IPS-18c (cell line): ENCODE data around the gene IFNGR2.
"Not testable (repeated sequence)": the region's sequence is repeated elsewhere in the genome, so short reads cannot be mapped to it uniquely, and the experiment has no call there.

Experiments
- H3K4me3 ChIP-seq: 2 replicates; pipeline ENCODE4 v1.7.0; 2013; ENCODE audit warnings: low read depth, mild to moderate bottlenecking, low read length, moderate library complexity; ENCODE audit not compliant: insufficient read depth
- H3K9me3 ChIP-seq: one replicate; pipeline ENCODE4 v1.6.1; 2013; ENCODE audit warnings: mild to moderate bottlenecking, low read length, moderate library complexity; ENCODE audit not compliant: control insufficient read depth, insufficient read depth

Gene IFNGR2

GRCh38 chr21:33418691-33419090 is 15.5 kb downstream of the IFNGR2 start:
- Histone ChIP-seq H3K9me3 (no peaks in the 10 kb centered on the region), H3K4me3 (no peak overlapping the region)

DNA sequence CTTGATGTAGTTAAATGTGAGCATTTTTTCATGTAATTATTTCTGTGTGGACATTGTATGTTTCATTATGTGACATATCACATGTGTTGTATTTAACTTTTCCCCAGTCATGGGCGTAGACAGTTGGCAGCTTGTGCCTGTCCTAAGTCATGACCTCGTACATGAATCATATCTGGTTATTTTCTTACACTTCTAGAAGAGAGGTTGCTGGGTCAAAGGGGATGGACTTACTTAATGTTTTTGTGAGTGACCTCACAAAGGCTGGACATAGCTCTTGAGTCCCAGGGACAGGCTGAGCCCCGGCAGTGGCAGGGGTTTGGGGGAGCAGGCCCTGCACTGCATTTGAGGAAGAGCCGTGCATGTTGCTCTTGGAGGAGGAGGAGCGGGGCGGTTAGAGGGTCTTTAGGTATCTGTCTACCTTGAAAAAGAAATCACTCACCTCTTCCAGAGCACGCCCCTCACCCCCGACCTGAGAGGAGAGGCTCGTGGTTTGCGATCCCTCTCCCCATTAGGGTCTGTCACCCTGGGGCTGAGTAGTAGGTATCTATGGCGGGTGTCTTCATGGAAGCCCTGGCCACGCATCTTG is 16.4 kb downstream of the IFNGR2 start:
- H3K4me3 ChIP-seq: no peak overlapping the region
- H3K9me3 ChIP-seq: no peaks in the 10 kb centered on the region

DNA sequence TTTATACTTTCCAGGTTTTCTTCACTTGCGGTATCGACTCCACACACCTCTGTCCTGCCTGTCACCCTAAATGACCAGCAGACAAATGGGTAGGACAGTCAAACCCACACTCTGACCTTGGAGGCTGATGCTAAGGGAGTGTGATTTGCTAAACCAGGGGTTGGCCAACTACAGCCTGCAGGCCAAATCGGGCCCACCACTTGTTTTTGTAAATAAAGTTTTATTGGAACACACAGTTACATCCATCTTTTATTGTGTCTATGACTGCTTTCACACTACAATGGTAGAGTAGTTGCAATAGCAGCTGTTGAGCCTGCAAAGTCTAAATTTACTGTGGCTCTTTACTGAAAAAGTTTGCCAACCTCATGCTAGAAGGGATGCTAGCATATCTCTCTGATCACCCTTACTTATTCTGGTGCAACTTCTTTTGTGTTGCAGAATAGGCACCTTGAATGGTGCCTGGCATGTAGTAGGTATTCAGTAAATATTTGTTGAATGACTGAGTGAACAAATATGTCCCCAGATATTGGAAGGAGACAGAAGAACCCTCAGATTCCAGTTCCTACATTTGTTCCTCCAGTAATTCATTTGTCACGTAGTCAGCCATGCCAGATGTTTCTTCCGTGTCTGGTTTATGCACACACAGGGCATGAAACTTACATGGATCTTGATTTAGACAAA is 18.6 kb downstream of the IFNGR2 start:
- H3K9me3 ChIP-seq: no peaks in the 10 kb centered on the region
- no peak overlapping the region for H3K4me3 ChIP-seq

- H3K9me3 ChIP-seq: no peaks in the 10 kb centered on the region
- H3K4me3 ChIP-seq: no peak overlapping the region
Observed at GRCh38 chr21:33424214-33424613, 21.0 kb downstream of the IFNGR2 start.

DNA sequence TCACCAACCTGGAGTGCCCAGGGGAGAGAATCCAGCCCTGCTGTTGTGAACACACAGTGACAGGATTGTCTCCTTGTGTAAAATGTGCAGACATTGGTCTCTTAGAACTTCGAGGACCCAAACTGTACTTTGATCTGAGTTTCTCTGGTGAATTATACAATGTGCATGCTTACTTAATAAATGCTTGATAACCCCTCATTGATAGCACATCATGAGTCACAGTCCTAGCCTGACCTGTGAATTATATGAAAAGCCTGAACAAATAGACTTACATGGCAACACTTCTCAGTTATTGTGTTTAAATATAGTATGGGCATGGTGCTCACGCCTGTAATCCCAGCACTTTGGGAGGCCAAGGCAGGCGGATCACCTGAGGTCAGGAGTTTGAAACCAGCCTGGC is 22.6 kb downstream of the IFNGR2 start:
- H3K9me3 ChIP-seq: no peaks in the 10 kb centered on the region
- H3K4me3 ChIP-seq: no peak overlapping the region

- H3K4me3 ChIP-seq: no peak overlapping the region
- no peaks in the 10 kb centered on the region for H3K9me3 ChIP-seq
Observed at GRCh38 chr21:33427051-33427450, 23.8 kb downstream of the IFNGR2 start.

GRCh38 chr21:33428669-33429068 is 25.5 kb downstream of the IFNGR2 start:
- H3K4me3 ChIP-seq: no peak overlapping the region
- H3K9me3 ChIP-seq: no peaks in the 10 kb centered on the region

GRCh38 chr21:33430858-33431257 is 27.6 kb downstream of the IFNGR2 start:
- no peak overlapping the region for H3K4me3 ChIP-seq
- H3K9me3 ChIP-seq: no peaks in the 10 kb centered on the region

- Histone ChIP-seq H3K9me3 (no peaks in the 10 kb centered on the region), H3K4me3 (no peak overlapping the region)
Observed at GRCh38 chr21:33432496-33432895, 29.3 kb downstream of the IFNGR2 start.

- Histone ChIP-seq H3K9me3 (no peaks in the 10 kb centered on the region), H3K4me3 (no peak overlapping the region)
Observed at GRCh38 chr21:33433001-33433400, 29.8 kb downstream of the IFNGR2 start.

- no peak overlapping the region for H3K4me3 ChIP-seq
Observed at GRCh38 chr21:33433425-33434114, 30.4 kb downstream of the IFNGR2 start.

GRCh38 chr21:33434770-33435360 is 31.7 kb downstream of the IFNGR2 start:
- H3K9me3 ChIP-seq: no peaks in the 10 kb centered on the region
- no peak overlapping the region for H3K4me3 ChIP-seq

More at GRCh38 chr21:33433425-33434114, 30.4 kb downstream of the IFNGR2 start:
- H3K9me3 ChIP-seq: no peaks in the 10 kb centered on the region

- no peak overlapping the region for H3K4me3 ChIP-seq
- H3K9me3 ChIP-seq: no peaks in the 10 kb centered on the region
Observed at GRCh38 chr21:33437140-33437539, 33.9 kb downstream of the IFNGR2 start.

- Histone ChIP-seq H3K4me3 (no peak overlapping the region), H3K9me3 (no peaks in the 10 kb centered on the region)
Observed at GRCh38 chr21:33441489-33442477, 38.6 kb downstream of the IFNGR2 start.

DNA sequence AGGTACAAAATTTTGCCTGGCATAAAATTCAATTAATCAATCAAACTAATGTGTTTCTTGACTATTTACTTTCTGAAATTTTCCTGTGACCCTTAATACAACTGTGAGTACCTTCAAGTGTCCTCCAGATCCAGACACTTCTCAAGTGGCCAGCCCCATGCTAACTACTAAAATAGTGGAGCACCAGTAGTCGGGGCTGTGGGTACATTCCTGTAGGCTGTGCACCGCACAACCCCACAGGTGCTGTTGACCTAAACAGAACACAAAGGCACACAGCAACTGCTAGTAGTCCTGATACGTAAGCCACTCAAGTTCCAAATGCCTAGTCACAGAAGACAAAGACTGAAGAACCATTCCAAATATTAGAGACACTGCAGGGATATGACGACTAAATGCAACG is 40.0 kb downstream of the IFNGR2 start:
- H3K4me3 ChIP-seq: no peak overlapping the region
- H3K9me3 ChIP-seq: no peaks in the 10 kb centered on the region

GRCh38 chr21:33444499-33444898 is 41.3 kb downstream of the IFNGR2 start:
- no peaks in the 10 kb centered on the region for H3K9me3 ChIP-seq
- no peak overlapping the region for H3K4me3 ChIP-seq

DNA sequence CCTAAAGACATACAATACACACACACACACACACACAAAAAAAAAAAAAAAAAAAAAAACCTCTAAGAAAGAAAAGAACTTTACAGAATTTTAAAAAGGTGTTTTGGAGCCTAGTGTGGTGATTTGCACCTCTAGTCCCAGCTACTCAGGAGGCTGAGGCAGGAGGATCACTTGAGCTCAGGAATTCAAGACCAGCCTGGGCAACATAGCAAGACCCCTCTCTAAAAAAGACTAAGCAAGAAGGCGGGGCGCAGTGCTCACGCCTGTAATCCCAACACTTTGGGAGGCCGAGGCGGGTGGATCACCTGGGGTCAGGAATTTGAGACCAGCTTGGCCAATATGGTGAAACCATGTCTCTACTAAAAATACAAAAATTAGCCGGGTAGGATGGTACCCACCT is 43.4 kb downstream of the IFNGR2 start:
- H3K9me3 ChIP-seq, H3K4me3 ChIP-seq: not testable (repeated sequence)
